ENCODE measurements around the gene IQCH.

GRCh38 chr15:67274236-67274635, 19.6 kb downstream of the IQCH start:
- no peak for TF ChIP-seq CTCF (IDR thresholded peaks at IDR 0.05)
- TF ChIP-seq POLR2A (IDR thresholded peaks at IDR 0.05), result no peak

Measured in body of pancreas (tissue), 4 donors.